GM23338 (cell line): Measurements from ENCODE around the gene DELE1. TPM values are rescaled to one million over a fixed set of nuclear protein-coding genes. Genes with fewer than 3 reads are reported as not detected.

Source experiments
- ATAC-seq: fragments of 200-7000 bp; cut with Tn5 transposase; 3 replicates; pipeline ENCODE4 v1.9.1; 2020
- DNase-seq: peaks from one replicate; pipeline ENCODE4 v3.0.0-alpha.2; 2015; ENCODE audit warnings: low spot score
- H2AFZ ChIP-seq: fragments of 200-600 bp; sonication (generic); 2 replicates; pipeline ENCODE4 v1.8.0; 2016; ENCODE audit warnings: antibody characterized with exemption, mild to moderate bottlenecking, moderate library complexity
- H3F3A ChIP-seq: fragments of 200-600 bp; sonication (generic); replicated peaks from 2 replicates; pipeline ENCODE4 v1.8.0; 2017; ENCODE audit warnings: antibody characterized with exemption, mixed run types, low read depth
- H3K27ac ChIP-seq: fragments of 200-600 bp; sonication (generic); 2 replicates; pipeline ENCODE4 v1.6.1; 2016; ENCODE audit warnings: low read depth
- H3K27me3 ChIP-seq: fragments of 200-600 bp; sonication (generic); 2 replicates; pipeline ENCODE4 v1.8.0; 2016; ENCODE audit warnings: mild to moderate bottlenecking, mixed run types, moderate library complexity; ENCODE audit not compliant: insufficient read depth
- H3K36me3 ChIP-seq: fragments of 200-600 bp; sonication (generic); 2 replicates; pipeline ENCODE4 v1.8.0; 2016; ENCODE audit warnings: mild to moderate bottlenecking; ENCODE audit not compliant: insufficient read depth
- H3K4me1 ChIP-seq: fragments of 200-600 bp; sonication (generic); 2 replicates; pipeline ENCODE4 v1.8.0; 2016; ENCODE audit warnings: mild to moderate bottlenecking, moderate library complexity; ENCODE audit not compliant: insufficient read depth
- H3K4me2 ChIP-seq: fragments of 200-600 bp; sonication (generic); 2 replicates; pipeline ENCODE4 v1.7.1; 2017; ENCODE audit warnings: mixed run types
- H3K4me3 ChIP-seq: fragments of 200-600 bp; sonication (generic); 2 replicates; pipeline ENCODE4 v1.6.1; 2016; ENCODE audit warnings: mixed run types
- H3K79me2 ChIP-seq: fragments of 200-600 bp; sonication (generic); replicated peaks from 2 replicates; pipeline ENCODE4 v1.8.0; 2017; ENCODE audit warnings: mild to moderate bottlenecking; ENCODE audit not compliant: insufficient read depth
- H3K9me2 ChIP-seq: fragments of 200-600 bp; sonication (generic); 2 replicates; pipeline ENCODE4 v1.8.0; 2017; ENCODE audit not compliant: insufficient read depth
- H4K20me1 ChIP-seq: fragments of 200-600 bp; sonication (generic); replicated peaks from 2 replicates; pipeline ENCODE4 v1.8.0; 2017; ENCODE audit warnings: mild to moderate bottlenecking; ENCODE audit not compliant: insufficient read depth
- H3K27ac Mint-ChIP-seq: 2 replicates; pipeline ENCODE4 v1.8.0; 2020; ENCODE audit warnings: inconsistent platforms, mild to moderate bottlenecking, moderate library complexity, mixed read lengths
- H3K27me3 Mint-ChIP-seq: 3 replicates; pipeline ENCODE4 v1.8.0; 2022; ENCODE audit warnings: low read depth, mild to moderate bottlenecking, moderate library complexity, mixed read lengths, inconsistent platforms; ENCODE audit not compliant: insufficient read depth, poor library complexity
- H3K36me3 Mint-ChIP-seq: 3 replicates; pipeline ENCODE4 v1.8.0; 2021; ENCODE audit warnings: low read depth, mild to moderate bottlenecking, inconsistent platforms, moderate library complexity, mixed read lengths
- H3K4me1 Mint-ChIP-seq: 3 replicates; pipeline ENCODE4 v1.8.0; 2020; ENCODE audit warnings: mild to moderate bottlenecking, inconsistent platforms, mixed read lengths
- H3K4me3 Mint-ChIP-seq: 3 replicates; pipeline ENCODE4 v1.8.0; 2021; ENCODE audit warnings: moderate library complexity, mild to moderate bottlenecking, inconsistent platforms, mixed read lengths
- H3K9me3 Mint-ChIP-seq: 3 replicates; pipeline ENCODE4 v1.8.0; 2020; ENCODE audit warnings: moderate library complexity, mild to moderate bottlenecking, inconsistent platforms, mixed read lengths
- CREB1 ChIP-seq: fragments of 250-450 bp; sonication (Bioruptor Pico); IDR thresholded peaks from 2 replicates; pipeline ENCODE4 v1.5.0; 2020; ENCODE audit warnings: low read depth, mild to moderate bottlenecking, moderate library complexity
- EZH2 ChIP-seq: fragments of 200-600 bp; sonication (generic); IDR thresholded peaks from one replicate; pipeline ENCODE4 v1.8.0; 2017; ENCODE audit warnings: antibody characterized with exemption, mild to moderate bottlenecking, low read depth; ENCODE audit not compliant: unreplicated experiment
- EZH2phosphoT487 ChIP-seq: fragments of 200-600 bp; sonication (generic); IDR thresholded peaks from one replicate; pipeline ENCODE4 v1.8.1; 2018; ENCODE audit warnings: antibody characterized with exemption; ENCODE audit not compliant: unreplicated experiment
- JUNB ChIP-seq: IDR thresholded peaks from one replicate; pipeline ENCODE4 v1.6.1; 2016; ENCODE audit warnings: antibody characterized with exemption; ENCODE audit not compliant: unreplicated experiment
- NANOG ChIP-seq: IDR thresholded peaks from 2 replicates; pipeline ENCODE4 v1.6.1; 2016; ENCODE audit warnings: antibody characterized with exemption, borderline replicate concordance
- POLR2AphosphoS5 ChIP-seq: IDR thresholded peaks from 2 replicates; pipeline ENCODE4 v1.6.1; 2016; ENCODE audit warnings: antibody characterized with exemption, low read depth
- STAT1 ChIP-seq: IDR thresholded peaks from one replicate; pipeline ENCODE4 v1.6.1; 2016; ENCODE audit warnings: antibody characterized with exemption; ENCODE audit not compliant: unreplicated experiment
- ZNF114 ChIP-seq: fragments of 250-450 bp; sonication (Bioruptor Pico); IDR thresholded peaks from 2 replicates; pipeline ENCODE4 v1.5.0; 2020; ENCODE audit warnings: mild to moderate bottlenecking, moderate library complexity
- ZNF331 ChIP-seq: fragments of 250-450 bp; sonication (Bioruptor Pico); IDR thresholded peaks from 2 replicates; pipeline ENCODE4 v1.5.0; 2020; ENCODE audit warnings: low read depth, mild to moderate bottlenecking, moderate library complexity
- polyA plus RNA-seq: library from polyadenylated mRNA; unstranded; fragments of >200 nt; fragmentation: Nextera tagmentation; extraction: Ambion mirVana; gene quantifications from 2 replicates; pipeline ENCODE4 v1.2.1, GENCODE V29; 2016
- total RNA-seq: library from RNA; depleted of rRNA; stranded (reverse); fragments of >200 nt; shearing (Covaris generic); gene quantifications from 2 replicates; pipeline ENCODE4 v1.2.3, GENCODE V29; 2014
- TF ChIP-seq, protein P1 (sequence below): fragments of 250-450 bp; sonication (Bioruptor Pico); IDR thresholded peaks from 2 replicates; pipeline ENCODE4 v1.5.0; 2020; ENCODE audit warnings: mild to moderate bottlenecking, moderate library complexity
- TF ChIP-seq, protein P2 (sequence below): IDR thresholded peaks from 2 replicates; pipeline ENCODE4 v1.6.1; 2016; ENCODE audit warnings: antibody characterized with exemption
- TF ChIP-seq, protein P3 (sequence below), 2 experiments: fragments of 200-600 bp in 1 of 2; sonication (generic) in 1 of 2; conservative IDR thresholded peaks; 2 replicates each; pipeline versions ENCODE4 v1.5.1 to v1.6.1; 2016 to 2017; ENCODE audit warnings: antibody characterized with exemption in 2 of 2, low read depth in 2 of 2, mild to moderate bottlenecking in 2 of 2, moderate library complexity in 1 of 2
- TF ChIP-seq, protein P4 (sequence below): IDR thresholded peaks from one replicate; pipeline ENCODE4 v1.6.1; 2018; ENCODE audit warnings: antibody characterized with exemption; ENCODE audit not compliant: unreplicated experiment

The DELE1 gene
- total and polyA plus RNA-seq, 2 experiments from 2014 or later, result 26.9 to 62.2 TPM

DNA sequence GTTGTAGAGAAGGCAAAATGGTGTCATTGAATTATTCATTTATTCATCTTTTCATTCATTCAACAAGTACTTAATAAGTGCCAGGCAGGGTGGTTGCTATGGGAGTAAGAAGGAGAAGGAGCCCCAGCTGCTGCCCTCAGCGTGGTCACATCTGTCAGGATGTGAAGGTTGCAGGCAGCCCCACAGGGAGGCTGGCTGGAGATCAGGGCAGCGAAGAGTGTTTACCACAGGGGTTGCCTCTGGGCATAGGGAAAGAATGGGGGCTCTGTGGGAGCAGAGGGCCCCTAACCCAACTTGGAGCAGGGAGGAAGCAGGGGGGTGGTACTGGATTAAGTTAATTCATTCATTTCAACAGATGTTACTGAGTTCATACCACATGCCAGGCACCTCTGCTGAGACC lies 28.3 kb downstream of the DELE1 start:
- Histone ChIP-seq H2AFZ (no peak overlapping the region), H3K4me3 (no peak overlapping the region), H3F3A (no peaks in the 10 kb centered on the region), H3K27me3 (no peaks in the 10 kb centered on the region), H3K4me2 (peak overlapping the region; percentile 32; the same call in 1 of the 2 replicates), H4K20me1 (no peaks in the 10 kb centered on the region), H3K4me1 (peaks cover 9% of the 10 kb centered on the region; the same call in 1 of the 2 replicates), H3K79me2 (no peaks in the 10 kb centered on the region), H3K27ac (no peak overlapping the region), H3K36me3 (no peaks in the 10 kb centered on the region), H3K9me2 (no peaks in the 10 kb centered on the region)
- Mint-ChIP-seq H3K4me1 (peaks cover 18% of the 10 kb centered on the region), H3K27me3 (peaks cover 2% of the 10 kb centered on the region), H3K27ac (no peak overlapping the region), H3K9me3 (no peaks in the 10 kb centered on the region), H3K4me3 (no peak overlapping the region; the same call in 2 of the 3 replicates), H3K36me3 (no peaks in the 10 kb centered on the region)
- TF ChIP-seq ZNF331 (CRISPR knock-in tag) (no peak), NANOG (no peak), CREB1 (CRISPR knock-in tag) (no peak), STAT1 (no peak), JUNB (no peak), EZH2 (no peak), POLR2AphosphoS5 (no peak), ZNF114 (no peak), EZH2phosphoT487 (no peak)
- TF ChIP-seq, protein P1, sequence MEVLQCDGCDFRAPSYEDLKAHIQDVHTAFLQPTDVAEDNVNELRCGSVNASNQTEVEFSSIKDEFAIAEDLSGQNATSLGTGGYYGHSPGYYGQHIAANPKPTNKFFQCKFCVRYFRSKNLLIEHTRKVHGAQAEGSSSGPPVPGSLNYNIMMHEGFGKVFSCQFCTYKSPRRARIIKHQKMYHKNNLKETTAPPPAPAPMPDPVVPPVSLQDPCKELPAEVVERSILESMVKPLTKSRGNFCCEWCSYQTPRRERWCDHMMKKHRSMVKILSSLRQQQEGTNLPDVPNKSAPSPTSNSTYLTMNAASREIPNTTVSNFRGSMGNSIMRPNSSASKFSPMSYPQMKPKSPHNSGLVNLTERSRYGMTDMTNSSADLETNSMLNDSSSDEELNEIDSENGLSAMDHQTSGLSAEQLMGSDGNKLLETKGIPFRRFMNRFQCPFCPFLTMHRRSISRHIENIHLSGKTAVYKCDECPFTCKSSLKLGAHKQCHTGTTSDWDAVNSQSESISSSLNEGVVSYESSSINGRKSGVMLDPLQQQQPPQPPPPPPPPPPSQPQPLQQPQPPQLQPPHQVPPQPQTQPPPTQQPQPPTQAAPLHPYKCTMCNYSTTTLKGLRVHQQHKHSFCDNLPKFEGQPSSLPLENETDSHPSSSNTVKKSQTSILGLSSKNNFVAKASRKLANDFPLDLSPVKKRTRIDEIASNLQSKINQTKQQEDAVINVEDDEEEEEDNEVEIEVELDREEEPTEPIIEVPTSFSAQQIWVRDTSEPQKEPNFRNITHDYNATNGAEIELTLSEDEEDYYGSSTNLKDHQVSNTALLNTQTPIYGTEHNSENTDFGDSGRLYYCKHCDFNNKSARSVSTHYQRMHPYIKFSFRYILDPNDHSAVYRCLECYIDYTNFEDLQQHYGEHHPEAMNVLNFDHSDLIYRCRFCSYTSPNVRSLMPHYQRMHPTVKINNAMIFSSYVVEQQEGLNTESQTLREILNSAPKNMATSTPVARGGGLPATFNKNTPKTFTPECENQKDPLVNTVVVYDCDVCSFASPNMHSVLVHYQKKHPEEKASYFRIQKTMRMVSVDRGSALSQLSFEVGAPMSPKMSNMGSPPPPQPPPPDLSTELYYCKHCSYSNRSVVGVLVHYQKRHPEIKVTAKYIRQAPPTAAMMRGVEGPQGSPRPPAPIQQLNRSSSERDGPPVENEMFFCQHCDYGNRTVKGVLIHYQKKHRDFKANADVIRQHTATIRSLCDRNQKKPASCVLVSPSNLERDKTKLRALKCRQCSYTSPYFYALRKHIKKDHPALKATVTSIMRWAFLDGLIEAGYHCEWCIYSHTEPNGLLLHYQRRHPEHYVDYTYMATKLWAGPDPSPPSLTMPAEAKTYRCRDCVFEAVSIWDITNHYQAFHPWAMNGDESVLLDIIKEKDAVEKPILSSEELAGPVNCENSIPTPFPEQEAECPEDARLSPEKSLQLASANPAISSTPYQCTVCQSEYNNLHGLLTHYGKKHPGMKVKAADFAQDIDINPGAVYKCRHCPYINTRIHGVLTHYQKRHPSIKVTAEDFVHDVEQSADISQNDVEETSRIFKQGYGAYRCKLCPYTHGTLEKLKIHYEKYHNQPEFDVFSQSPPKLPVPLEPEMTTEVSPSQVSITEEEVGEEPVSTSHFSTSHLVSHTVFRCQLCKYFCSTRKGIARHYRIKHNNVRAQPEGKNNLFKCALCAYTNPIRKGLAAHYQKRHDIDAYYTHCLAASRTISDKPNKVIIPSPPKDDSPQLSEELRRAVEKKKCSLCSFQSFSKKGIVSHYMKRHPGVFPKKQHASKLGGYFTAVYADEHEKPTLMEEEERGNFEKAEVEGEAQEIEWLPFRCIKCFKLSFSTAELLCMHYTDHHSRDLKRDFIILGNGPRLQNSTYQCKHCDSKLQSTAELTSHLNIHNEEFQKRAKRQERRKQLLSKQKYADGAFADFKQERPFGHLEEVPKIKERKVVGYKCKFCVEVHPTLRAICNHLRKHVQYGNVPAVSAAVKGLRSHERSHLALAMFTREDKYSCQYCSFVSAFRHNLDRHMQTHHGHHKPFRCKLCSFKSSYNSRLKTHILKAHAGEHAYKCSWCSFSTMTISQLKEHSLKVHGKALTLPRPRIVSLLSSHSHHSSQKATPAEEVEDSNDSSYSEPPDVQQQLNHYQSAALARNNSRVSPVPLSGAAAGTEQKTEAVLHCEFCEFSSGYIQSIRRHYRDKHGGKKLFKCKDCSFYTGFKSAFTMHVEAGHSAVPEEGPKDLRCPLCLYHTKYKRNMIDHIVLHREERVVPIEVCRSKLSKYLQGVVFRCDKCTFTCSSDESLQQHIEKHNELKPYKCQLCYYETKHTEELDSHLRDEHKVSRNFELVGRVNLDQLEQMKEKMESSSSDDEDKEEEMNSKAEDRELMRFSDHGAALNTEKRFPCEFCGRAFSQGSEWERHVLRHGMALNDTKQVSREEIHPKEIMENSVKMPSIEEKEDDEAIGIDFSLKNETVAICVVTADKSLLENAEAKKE (CRISPR knock-in tag), result no peak
- TF ChIP-seq, protein P2, sequence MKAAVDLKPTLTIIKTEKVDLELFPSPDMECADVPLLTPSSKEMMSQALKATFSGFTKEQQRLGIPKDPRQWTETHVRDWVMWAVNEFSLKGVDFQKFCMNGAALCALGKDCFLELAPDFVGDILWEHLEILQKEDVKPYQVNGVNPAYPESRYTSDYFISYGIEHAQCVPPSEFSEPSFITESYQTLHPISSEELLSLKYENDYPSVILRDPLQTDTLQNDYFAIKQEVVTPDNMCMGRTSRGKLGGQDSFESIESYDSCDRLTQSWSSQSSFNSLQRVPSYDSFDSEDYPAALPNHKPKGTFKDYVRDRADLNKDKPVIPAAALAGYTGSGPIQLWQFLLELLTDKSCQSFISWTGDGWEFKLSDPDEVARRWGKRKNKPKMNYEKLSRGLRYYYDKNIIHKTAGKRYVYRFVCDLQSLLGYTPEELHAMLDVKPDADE, result no peak
- TF ChIP-seq, protein P3, sequence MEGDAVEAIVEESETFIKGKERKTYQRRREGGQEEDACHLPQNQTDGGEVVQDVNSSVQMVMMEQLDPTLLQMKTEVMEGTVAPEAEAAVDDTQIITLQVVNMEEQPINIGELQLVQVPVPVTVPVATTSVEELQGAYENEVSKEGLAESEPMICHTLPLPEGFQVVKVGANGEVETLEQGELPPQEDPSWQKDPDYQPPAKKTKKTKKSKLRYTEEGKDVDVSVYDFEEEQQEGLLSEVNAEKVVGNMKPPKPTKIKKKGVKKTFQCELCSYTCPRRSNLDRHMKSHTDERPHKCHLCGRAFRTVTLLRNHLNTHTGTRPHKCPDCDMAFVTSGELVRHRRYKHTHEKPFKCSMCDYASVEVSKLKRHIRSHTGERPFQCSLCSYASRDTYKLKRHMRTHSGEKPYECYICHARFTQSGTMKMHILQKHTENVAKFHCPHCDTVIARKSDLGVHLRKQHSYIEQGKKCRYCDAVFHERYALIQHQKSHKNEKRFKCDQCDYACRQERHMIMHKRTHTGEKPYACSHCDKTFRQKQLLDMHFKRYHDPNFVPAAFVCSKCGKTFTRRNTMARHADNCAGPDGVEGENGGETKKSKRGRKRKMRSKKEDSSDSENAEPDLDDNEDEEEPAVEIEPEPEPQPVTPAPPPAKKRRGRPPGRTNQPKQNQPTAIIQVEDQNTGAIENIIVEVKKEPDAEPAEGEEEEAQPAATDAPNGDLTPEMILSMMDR (conservative IDR thresholded peaks at IDR 0.05; ENCODE audit: low read depth in 2 of 2), result no peak
- TF ChIP-seq, protein P4, sequence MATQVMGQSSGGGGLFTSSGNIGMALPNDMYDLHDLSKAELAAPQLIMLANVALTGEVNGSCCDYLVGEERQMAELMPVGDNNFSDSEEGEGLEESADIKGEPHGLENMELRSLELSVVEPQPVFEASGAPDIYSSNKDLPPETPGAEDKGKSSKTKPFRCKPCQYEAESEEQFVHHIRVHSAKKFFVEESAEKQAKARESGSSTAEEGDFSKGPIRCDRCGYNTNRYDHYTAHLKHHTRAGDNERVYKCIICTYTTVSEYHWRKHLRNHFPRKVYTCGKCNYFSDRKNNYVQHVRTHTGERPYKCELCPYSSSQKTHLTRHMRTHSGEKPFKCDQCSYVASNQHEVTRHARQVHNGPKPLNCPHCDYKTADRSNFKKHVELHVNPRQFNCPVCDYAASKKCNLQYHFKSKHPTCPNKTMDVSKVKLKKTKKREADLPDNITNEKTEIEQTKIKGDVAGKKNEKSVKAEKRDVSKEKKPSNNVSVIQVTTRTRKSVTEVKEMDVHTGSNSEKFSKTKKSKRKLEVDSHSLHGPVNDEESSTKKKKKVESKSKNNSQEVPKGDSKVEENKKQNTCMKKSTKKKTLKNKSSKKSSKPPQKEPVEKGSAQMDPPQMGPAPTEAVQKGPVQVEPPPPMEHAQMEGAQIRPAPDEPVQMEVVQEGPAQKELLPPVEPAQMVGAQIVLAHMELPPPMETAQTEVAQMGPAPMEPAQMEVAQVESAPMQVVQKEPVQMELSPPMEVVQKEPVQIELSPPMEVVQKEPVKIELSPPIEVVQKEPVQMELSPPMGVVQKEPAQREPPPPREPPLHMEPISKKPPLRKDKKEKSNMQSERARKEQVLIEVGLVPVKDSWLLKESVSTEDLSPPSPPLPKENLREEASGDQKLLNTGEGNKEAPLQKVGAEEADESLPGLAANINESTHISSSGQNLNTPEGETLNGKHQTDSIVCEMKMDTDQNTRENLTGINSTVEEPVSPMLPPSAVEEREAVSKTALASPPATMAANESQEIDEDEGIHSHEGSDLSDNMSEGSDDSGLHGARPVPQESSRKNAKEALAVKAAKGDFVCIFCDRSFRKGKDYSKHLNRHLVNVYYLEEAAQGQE, result no peak
- no peak for DNase-seq
- ATAC-seq, result peak; percentile 9; the same call in 1 of the 3 replicates
